Activated naive CD4-positive, alpha-beta T cell treated with anti-CD3 and anti-CD28 coated beads, Interleukin-2, amount 50 U/mL, for 72 hours (primary cell): Measurements from ENCODE around the gene BCAP31. TPM values are rescaled to one million over a fixed set of nuclear protein-coding genes. Genes with fewer than 3 reads are reported as not detected.
A peak's percentile ranks its signal among the peaks of the same experiment; 100 is the strongest.
"Not testable (repeated sequence)": the region's sequence is repeated elsewhere in the genome, so short reads cannot be mapped to it uniquely, and the experiment has no call there.

Experiments used
- ATAC-seq, 2 donors: fragments of 150-1000 bp; cut with Tn5 transposase; 2 replicates each; pipeline ENCODE4 v1.10.0; 2021; ENCODE audit warnings: mild to moderate bottlenecking in 2 of 2, moderate library complexity in 2 of 2
- DNase-seq, 2 donors: peaks; one replicate each; pipeline ENCODE4 v3.0.0; 2021 to 2022; ENCODE audit warnings: low spot score in 2 of 2
- H3K27ac Mint-ChIP-seq, 2 donors: one replicate each; pipeline ENCODE4 v1.8.0; 2022; ENCODE audit warnings: mild to moderate bottlenecking in 2 of 2, mixed read lengths in 2 of 2
- H3K36me3 Mint-ChIP-seq, 2 donors: one replicate each; pipeline ENCODE4 v1.8.0; 2022; ENCODE audit warnings: mixed read lengths in 2 of 2
- H3K9me3 Mint-ChIP-seq, 2 donors: one replicate each; pipeline ENCODE4 v1.8.0; 2022; ENCODE audit warnings: mixed read lengths in 2 of 2
- total RNA-seq, 2 donors: library from RNA; stranded (reverse); gene quantifications; one replicate each; pipeline ENCODE4 v1.2.3, GENCODE V29; 2022

BCAP31 gene
- total RNA-seq, 2 donors from 2014 or later = 67.4 to 92.7 TPM

- no peak for DNase-seq
- Mint-ChIP-seq H3K36me3 (no peaks in the 10 kb centered on the region), H3K9me3 (no peaks in the 10 kb centered on the region), H3K27ac (peak overlapping the region in 1 of 2 donors; percentile 88)
- ATAC-seq = no peak
Observed at GRCh38 chrX:153741446-153741845, 17.3 kb upstream of the BCAP31 start.

- no peaks in the 10 kb centered on the region for H3K36me3 Mint-ChIP-seq
- no peaks in the 10 kb centered on the region for H3K9me3 Mint-ChIP-seq
- no peak for DNase-seq
- H3K27ac Mint-ChIP-seq = peak overlapping the region in 1 of 2 donors; percentile 88
- ATAC-seq = no peak
Observed at GRCh38 chrX:153740631-153741222, 16.5 kb upstream of the BCAP31 start.

DNA sequence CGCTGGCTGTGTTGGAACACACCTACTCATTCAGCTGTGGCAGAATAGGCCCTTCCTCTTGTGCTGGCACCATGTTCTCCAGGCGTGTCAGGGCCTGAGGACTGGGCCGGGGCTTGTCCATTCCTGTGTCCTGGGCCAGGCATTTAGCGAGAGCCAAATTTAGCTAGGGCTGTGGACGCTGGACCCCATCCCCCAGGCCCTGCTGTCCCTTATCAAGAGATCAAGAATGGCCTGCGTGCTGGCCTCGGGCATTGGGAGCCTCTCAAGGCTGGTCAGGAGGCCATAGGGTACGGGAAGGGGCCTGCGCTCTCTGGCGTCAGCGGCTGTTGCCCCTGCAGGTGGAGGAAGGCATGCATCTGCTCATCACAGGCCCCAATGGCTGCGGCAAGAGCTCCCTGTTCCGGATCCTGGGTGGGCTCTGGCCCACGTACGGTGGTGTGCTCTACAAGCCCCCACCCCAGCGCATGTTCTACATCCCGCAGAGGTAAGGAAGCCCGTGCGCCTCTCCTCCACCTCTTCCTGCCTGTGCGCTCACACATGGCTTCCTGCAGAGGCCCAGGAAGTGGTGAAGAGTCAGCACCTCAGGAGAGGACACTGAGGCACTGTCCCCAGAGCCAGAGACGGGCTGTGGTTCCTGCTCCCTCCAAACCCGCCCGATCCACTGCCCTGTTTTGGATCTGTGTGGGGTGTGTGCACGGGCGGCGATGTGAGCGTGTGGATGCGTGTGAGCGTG, 15.7 kb upstream of the BCAP31 start:
- Mint-ChIP-seq H3K9me3 (peaks cover 0 to 1% of the 10 kb centered on the region in 2 donors), H3K36me3 (peaks cover 0 to 2% of the 10 kb centered on the region in 2 donors)

GRCh38 chrX:153738056-153738605, 13.9 kb upstream of the BCAP31 start:
- peaks cover 0 to 4% of the 10 kb centered on the region in 2 donors for H3K9me3 Mint-ChIP-seq
- no peak overlapping the region for H3K27ac Mint-ChIP-seq
- ATAC-seq (no peak), DNase-seq (no peak)
- peaks cover 0 to 4% of the 10 kb centered on the region in 2 donors for H3K36me3 Mint-ChIP-seq

More for the DNA sequence above, 15.7 kb upstream of the BCAP31 start:
- no peak for DNase-seq
- ATAC-seq = peak; percentile 53 to 92
- peak overlapping the region; percentile 55 to 88 for H3K27ac Mint-ChIP-seq

DNA sequence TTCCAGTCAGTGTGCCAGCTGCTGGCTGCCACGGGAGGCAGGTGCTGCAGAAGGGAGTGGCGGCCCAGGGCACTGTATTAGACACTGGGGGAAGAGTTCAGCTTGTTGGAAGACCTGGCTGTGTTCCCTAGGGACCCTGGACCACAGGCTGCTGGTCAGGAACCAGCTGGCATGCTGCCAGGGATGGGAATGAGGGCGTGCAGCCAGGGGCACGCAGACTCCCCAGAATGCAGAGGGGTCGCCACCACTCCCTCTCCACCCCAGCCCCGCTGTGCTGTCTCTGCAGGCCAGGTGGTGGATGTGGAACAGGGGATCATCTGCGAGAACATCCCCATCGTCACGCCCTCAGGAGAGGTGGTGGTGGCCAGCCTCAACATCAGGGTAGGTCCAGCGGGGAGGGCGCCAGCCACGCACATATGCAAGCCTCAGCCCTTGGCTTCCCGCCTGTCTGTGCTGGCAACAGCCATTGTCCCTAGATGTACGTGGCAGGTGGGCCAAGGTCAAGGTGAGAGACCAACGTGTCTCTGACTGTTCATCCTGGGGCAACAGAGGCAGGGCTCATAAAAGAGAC, 12.8 kb upstream of the BCAP31 start:
- Mint-ChIP-seq H3K27ac (no peak overlapping the region), H3K9me3 (peaks cover 0 to 4% of the 10 kb centered on the region in 2 donors), H3K36me3 (peaks cover 0 to 5% of the 10 kb centered on the region in 2 donors)
- no peak for DNase-seq
- ATAC-seq = no peak

DNA sequence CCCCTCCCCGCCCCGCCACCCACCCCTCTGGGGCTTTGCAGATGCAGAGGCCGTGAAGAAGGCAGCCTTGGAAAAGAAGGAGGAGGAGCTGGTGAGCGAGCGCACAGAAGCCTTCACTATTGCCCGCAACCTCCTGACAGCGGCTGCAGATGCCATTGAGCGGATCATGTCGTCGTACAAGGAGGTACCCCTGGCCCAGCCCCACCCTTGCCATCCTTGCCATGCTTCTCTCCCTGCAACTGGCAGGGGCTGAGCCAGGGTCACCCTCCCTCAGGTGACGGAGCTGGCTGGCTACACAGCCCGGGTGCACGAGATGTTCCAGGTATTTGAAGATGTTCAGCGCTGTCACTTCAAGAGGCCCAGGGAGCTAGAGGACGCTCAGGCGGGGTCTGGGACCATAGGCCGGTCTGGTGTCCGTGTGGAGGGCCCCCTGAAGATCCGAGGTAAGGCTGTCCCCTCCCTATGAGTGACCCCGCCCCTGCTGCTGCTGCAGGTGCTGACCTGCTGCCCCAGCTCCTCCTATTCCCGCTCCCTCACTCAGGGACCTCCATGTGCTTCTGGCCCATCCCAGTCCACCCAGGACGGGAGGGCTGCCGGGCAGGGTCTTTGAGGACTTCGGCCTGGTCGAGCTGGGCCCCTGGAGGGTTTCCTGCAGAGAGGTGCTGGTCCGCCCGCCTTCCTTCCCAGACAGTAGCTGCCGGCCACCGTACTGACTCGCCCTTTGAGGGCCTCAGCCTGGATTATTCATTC, 12.1 kb upstream of the BCAP31 start:
- Mint-ChIP-seq H3K9me3 (peaks cover 0 to 10% of the 10 kb centered on the region in 2 donors), H3K27ac (no peak overlapping the region), H3K36me3 (peaks cover 0 to 10% of the 10 kb centered on the region in 2 donors)
- no peak for ATAC-seq
- no peak for DNase-seq

GRCh38 chrX:153735274-153735673, 11.1 kb upstream of the BCAP31 start:
- peak in 1 of 2 donors; percentile 10 for DNase-seq
- ATAC-seq = peak; percentile 62 to 71
- Mint-ChIP-seq H3K27ac (peak overlapping the region in 1 of 2 donors; percentile 84), H3K36me3 (peaks cover 0 to 15% of the 10 kb centered on the region in 2 donors), H3K9me3 (peaks cover 0 to 10% of the 10 kb centered on the region in 2 donors)

DNA sequence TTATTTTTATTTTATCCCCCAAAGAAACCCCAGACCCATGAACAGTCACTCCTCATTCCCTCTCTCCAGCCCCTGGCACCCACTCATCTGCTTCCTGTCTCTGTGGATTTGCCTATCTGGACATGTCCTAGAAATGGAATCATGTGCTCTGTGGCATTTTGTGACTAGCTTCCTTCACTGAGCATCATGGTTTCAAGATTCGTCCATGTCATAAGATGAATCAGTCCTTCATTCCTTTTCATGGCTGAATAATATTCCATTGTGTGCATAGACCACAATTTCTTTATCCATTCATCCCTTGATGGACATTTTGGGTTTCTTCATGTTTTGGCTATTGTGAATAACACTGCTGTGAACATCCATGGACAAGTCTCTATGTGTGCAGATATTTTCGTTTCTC, 10.7 kb upstream of the BCAP31 start:
- Mint-ChIP-seq H3K36me3 (peaks cover 0 to 15% of the 10 kb centered on the region in 2 donors), H3K27ac (peak overlapping the region in 1 of 2 donors; percentile 84), H3K9me3 (peaks cover 0 to 10% of the 10 kb centered on the region in 2 donors)
- peak in 1 of 2 donors; percentile 65 for ATAC-seq
- DNase-seq = no peak

- no peak for DNase-seq
- peaks cover 0 to 15% of the 10 kb centered on the region in 2 donors for H3K36me3 Mint-ChIP-seq
- no peak for ATAC-seq
- H3K27ac Mint-ChIP-seq = no peak overlapping the region
- peaks cover 0 to 10% of the 10 kb centered on the region in 2 donors for H3K9me3 Mint-ChIP-seq
Observed at GRCh38 chrX:153733651-153734240, 9.6 kb upstream of the BCAP31 start.

GRCh38 chrX:153732401-153732800, 8.2 kb upstream of the BCAP31 start:
- ATAC-seq (no peak), DNase-seq (no peak)
- Mint-ChIP-seq H3K9me3 (peaks cover 0 to 10% of the 10 kb centered on the region in 2 donors), H3K36me3 (peaks cover 0 to 15% of the 10 kb centered on the region in 2 donors), H3K27ac (no peak overlapping the region)

DNA sequence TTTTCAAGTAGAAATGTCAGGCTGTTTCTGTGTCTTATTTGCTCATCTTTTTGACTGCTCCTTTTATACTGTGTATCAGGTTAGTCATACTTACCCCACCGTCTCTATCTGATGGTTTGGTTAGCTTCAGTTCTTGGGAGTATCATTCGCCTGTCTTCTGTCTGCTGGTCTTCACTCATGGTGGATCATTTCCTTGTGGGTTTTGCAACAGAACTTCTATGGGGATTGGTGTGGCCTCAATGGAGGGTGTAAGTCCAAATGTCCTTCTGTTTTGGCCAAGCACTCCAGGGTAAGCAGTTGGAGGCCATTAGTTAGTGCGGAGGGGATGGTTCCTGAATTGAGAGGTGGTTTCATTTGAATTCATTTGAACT, 7.6 kb upstream of the BCAP31 start:
- peaks cover 0 to 10% of the 10 kb centered on the region in 2 donors for H3K9me3 Mint-ChIP-seq

GRCh38 chrX:153731117-153731844, 7.1 kb upstream of the BCAP31 start:
- DNase-seq = no peak
- peak overlapping the region; percentile 38 to 75 for H3K27ac Mint-ChIP-seq
- H3K36me3 Mint-ChIP-seq = peaks cover 0 to 15% of the 10 kb centered on the region in 2 donors
- peak in 1 of 2 donors; percentile 69 for ATAC-seq
- H3K9me3 Mint-ChIP-seq = peaks cover 0 to 10% of the 10 kb centered on the region in 2 donors

More for the DNA sequence above, 7.6 kb upstream of the BCAP31 start:
- H3K27ac Mint-ChIP-seq = peak overlapping the region; percentile 68 to 75
- H3K36me3 Mint-ChIP-seq = peaks cover 0 to 15% of the 10 kb centered on the region in 2 donors
- ATAC-seq (no peak), DNase-seq (no peak)

DNA sequence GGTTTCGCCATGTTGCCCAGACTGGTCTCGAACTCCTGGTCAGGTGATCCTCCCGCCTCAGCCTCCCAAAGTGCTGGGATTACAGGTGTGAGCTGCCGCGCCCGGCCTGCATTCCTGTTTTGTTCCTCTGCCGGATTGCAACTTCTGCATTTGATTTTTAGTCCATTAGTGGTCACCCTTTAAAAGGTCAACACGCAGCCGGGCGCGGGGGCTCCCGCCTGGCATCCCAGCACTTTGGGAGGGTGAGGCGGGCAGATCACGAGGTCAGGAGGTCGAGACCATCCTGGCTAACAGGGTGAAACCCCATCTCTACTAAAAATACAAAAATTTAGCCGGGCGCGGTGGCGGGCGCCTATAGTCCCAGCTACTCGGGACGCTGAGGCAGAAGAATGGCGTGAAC, 5.9 kb upstream of the BCAP31 start:
- not testable (repeated sequence) for ATAC-seq, H3K27ac Mint-ChIP-seq, H3K9me3 Mint-ChIP-seq, DNase-seq
- peaks cover 0 to 15% of the 10 kb centered on the region in 2 donors for H3K36me3 Mint-ChIP-seq

DNA sequence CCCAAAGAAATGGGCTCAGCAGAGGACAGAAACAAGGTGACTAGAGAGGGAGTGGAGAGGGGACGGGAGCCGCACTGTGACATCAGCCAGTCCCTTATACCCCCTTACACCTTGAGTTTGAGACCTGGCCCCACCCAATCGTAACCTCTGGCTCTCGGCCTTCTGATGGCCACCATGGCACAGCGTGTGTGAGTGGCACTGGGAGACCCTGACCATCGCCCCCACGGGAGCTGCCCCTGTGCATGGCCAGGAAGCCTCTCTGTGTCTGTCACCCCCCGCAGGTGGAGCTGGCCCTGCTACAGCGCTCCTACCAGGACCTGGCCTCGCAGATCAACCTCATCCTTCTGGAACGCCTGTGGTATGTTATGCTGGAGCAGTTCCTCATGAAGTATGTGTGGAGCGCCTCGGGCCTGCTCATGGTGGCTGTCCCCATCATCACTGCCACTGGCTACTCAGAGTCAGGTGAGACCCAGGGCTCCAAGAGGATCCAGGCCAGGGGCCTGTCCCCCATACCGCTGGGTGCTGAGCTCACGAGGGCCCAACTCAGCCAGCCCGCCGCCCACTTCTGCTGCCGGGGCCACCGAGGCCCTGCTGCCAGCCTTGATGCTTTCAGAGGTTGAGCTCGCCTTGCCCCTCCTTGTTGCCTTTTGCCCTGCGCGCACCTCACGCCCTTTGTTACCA, 4.9 kb upstream of the BCAP31 start:
- H3K36me3 Mint-ChIP-seq = peaks cover 0 to 10% of the 10 kb centered on the region in 2 donors

GRCh38 chrX:153728095-153728494, 3.9 kb upstream of the BCAP31 start:
- DNase-seq (no peak), ATAC-seq (no peak)
- peaks cover 0 to 14% of the 10 kb centered on the region in 2 donors for H3K36me3 Mint-ChIP-seq
- peaks cover 0 to 5% of the 10 kb centered on the region in 2 donors for H3K9me3 Mint-ChIP-seq
- H3K27ac Mint-ChIP-seq = no peak overlapping the region

More for the DNA sequence above, 4.9 kb upstream of the BCAP31 start:
- peaks cover 0 to 5% of the 10 kb centered on the region in 2 donors for H3K9me3 Mint-ChIP-seq
- H3K27ac Mint-ChIP-seq = no peak overlapping the region
- DNase-seq = no peak
- no peak for ATAC-seq
